AG10803 (cell line): ENCODE data around the gene SETD1A.

Experiments
- DNase-seq: peaks from one replicate; pipeline ENCODE4 v3.0.0; 2010; ENCODE audit warnings: low read depth
- H3K4me3 ChIP-seq: 2 replicates; pipeline ENCODE4 v1.5.1; 2011; ENCODE audit warnings: mild to moderate bottlenecking, low read length, control low read depth
- TF ChIP-seq, protein P1 (sequence below): conservative IDR thresholded peaks from 2 replicates; pipeline ENCODE4 v1.5.1; 2011; ENCODE audit warnings: mild to moderate bottlenecking, low read length, control low read depth, inconsistent platforms

The SETD1A gene

DNA sequence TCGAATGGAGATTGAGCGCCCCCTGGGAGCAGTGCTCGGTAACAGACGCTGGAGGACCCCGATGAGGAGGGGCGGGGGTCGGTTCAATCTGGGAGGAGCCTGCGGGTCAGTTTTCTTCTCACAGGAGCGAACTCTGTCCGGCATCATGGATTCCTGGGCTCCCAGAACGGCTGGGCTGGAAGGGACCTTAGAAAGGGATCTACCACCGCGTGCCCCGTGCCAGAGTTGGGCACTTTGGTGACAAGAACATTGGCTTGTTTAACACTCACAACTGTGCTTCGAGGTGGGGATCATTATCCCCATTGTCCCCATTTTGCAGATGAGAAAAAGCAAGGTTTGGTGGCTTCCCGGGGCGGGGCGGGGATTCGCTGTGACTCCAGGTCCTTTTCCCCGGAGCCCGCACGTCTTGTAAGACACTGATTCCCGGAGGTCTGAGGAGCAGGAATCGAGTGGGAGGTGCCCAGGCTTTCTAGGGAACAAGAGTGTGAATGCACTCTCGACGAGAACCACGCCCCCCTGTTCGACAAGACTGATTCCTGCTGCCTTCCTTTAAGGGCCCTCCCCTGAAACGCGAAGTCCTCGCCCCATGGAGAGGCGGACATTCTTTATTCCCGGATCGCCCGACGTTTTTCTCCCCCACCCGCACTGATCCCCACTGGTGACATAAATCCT, 35.7 kb upstream of the SETD1A start:
- H3K4me3 ChIP-seq, result peak overlapping the region; percentile 73
- DNase-seq, result peak; percentile 79
- TF ChIP-seq, protein P1, sequence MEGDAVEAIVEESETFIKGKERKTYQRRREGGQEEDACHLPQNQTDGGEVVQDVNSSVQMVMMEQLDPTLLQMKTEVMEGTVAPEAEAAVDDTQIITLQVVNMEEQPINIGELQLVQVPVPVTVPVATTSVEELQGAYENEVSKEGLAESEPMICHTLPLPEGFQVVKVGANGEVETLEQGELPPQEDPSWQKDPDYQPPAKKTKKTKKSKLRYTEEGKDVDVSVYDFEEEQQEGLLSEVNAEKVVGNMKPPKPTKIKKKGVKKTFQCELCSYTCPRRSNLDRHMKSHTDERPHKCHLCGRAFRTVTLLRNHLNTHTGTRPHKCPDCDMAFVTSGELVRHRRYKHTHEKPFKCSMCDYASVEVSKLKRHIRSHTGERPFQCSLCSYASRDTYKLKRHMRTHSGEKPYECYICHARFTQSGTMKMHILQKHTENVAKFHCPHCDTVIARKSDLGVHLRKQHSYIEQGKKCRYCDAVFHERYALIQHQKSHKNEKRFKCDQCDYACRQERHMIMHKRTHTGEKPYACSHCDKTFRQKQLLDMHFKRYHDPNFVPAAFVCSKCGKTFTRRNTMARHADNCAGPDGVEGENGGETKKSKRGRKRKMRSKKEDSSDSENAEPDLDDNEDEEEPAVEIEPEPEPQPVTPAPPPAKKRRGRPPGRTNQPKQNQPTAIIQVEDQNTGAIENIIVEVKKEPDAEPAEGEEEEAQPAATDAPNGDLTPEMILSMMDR, result peak; percentile 88

DNA sequence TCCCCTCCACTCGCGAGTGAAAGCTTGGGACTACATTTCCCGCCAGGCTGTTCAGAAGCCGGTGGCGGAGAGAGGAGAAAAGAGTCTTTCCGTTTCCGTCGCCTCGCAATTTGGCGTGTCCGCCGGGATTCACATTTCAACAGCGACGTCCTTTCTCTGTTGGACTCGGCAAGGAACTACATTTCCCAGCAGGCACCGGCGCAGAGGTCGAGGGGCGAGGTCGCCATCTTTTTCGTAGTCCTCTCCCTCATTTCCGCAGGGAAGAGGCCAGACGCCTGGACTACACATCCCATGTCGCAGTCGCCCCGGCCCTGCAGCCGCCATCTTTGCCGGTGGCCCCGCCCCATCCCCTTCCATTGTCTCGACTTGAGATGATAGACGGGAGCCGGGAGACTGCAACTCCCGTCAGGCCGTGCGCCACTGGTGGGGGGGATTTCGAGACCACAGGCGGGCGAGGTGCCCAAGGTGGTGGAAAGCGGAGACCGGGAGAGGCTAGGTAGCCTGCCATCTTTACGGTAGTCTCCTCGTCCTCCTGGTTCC, 35.1 kb upstream of the SETD1A start:
- TF ChIP-seq, protein P1, result no peak
- H3K4me3 ChIP-seq, result peak overlapping the region; percentile 98
- DNase-seq, result peak; percentile 100

DNA sequence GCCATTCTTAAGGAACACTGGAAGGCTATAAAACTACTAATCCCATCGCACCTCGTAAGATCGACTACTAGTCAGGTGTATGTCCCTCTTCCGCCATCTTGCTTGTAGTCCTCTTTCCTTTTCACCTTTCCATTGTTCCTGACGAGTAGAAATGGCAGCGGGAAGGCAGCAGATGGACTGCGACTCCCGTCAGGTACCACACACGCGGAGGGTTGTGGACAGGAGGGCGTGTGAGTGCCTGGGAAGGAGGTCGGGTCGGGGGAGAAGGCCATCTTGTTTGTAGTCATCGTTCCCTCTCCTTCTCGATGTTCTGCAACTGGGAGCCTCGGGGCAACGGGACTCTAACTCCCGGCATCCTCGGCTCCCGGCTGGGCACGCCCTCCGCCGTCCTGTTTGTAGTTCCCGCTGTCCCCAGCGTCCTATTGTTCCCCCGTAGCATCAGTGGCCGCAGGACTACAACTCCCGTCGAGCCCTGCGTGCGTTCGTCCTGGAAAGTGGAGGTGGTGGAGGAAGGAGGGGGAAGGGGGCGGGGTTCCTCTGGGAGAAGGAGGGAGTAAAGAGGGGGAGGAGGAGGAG, 34.5 kb upstream of the SETD1A start:
- peak; percentile 100 for DNase-seq
- TF ChIP-seq, protein P1, result no peak
- peak overlapping the region; percentile 98 for H3K4me3 ChIP-seq

DNA sequence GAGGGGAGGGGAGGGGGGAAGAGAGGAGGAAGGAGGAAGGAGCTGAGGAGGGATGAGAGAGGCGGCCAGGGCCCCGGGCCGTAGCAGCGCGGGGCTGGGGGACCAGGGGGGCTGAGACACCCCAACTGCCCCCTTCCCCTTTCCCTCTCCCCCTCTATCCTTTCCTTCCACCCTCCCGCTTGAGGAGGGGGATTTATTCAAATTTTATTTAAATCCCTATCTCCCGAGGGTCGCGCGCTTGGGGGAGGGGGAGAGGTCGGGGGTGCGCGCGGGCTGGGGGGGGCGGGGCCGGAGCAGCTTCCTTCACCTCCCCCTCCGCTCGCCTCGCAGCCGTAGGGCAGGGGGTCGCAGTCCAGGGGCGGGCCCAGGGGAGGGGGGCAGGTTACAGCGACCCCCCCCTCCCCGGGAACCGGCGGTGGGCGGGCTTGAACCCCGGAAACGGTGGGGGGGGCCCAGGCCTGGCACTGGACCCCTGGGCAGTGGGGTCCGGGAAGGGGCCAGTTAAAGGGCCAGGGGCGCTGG, 33.9 kb upstream of the SETD1A start, which contains the start of gene FBXL19:
Gene FBXL19 (plus strand): TSS at position 19 of the 522 bp plus-strand sequence. CDS start 2,183 bp downstream, outside the sequence.
- H3K4me3 ChIP-seq, result peak within 1 kb of the TSS; percentile 98
- TF ChIP-seq, protein P1, result no peak
- DNase-seq, result no peak

DNA sequence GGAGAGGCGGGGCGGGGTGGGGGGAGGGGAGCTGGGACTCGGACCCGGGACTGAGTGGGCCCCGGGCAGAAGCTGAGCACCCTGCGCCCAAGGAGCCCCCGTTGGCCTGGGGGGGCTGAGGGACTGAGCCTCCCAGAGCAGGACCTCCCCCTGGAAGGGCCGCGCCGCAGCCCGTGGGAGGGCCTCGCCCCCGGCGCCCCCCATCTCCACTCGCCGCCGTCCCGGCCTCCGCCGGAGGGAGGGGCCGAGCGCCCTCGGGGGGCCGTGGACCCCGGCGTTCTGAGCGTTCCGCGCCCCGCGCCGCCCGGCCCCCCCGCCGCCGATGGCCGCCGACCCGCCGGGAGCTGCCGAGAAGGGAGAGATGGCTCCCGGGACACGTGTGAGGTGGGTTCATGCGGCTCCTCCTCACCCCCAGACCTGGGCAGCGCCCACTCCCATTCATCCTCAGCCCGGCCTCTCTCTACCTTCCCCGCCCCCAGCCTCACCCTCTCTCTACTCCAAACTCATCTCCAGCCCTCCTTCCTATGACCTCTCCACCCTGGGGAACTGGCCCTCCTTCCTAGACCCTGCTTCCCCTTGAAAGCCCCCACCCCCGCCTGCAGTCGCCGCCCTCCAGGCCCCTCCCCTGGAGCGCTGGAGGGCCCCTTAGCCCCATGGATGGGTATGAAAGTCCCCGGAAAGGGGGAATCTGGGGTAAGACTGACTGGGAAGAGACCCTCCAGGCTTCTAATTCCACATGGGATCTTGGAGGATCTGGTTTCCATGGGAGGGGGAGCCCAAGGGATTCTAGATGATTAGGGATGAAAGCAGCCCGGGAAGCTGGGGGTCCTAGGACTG, 33.3 kb upstream of the SETD1A start:
- TF ChIP-seq, protein P1, result no peak
- H3K4me3 ChIP-seq, result peak overlapping the region; percentile 79
- DNase-seq, result no peak

DNA sequence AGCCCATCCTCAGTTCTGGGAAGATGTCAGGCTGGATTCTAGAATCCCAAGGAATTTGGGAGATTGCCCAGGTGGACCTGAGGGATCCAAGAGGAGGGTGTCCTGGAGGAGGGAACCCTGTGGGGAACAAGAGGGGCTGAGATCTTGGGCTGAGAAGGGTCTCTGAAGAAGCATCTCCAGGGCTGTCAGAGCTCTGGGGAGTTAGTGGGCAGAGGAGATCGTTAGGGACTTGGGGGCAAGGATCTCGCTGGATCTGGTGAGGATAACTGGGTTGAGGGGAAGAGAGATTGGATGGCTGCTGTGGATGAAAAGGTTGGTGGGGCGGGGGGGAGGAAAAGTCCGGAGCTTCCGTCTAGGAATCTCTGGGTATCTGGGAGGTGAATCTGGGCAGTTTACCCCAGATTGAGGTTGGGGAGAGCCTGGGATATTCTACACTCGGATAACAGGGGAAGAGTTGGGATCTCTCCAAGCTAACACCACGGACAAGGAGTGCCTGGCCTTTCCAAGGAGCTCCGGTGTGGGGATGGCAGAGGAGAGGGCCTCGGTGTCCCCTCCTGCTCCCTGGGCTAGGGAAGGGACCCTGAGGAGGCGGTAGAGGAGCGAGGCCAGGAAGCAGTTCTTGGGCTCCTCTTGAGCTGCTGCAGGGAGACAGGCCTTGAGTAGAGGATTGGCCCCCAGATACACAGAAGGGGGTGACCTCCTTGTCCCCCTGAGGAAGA, 32.5 kb upstream of the SETD1A start:
- DNase-seq, result no peak
- peak overlapping the region; percentile 79 for H3K4me3 ChIP-seq
- TF ChIP-seq, protein P1, result no peak
